GM18498 (cell line): Measurements from ENCODE around the gene TGM6.

ENCODE experiments used
- ATAC-seq: cut with Tn5 transposase; IDR thresholded peaks from one replicate; pipeline ENCODE4 v1.9.1; 2021; ENCODE audit warnings: mild to moderate bottlenecking, moderate library complexity; ENCODE audit not compliant: unreplicated experiment

TGM6 gene

GRCh38 chr20:2380601-2381000 lies at the start of gene TGM6:
Gene TGM6, plus strand, starts transcription at chr20:2380901. Its CDS starts 68 bp downstream, at chr20:2380969.
- ATAC-seq, result no peak

DNA sequence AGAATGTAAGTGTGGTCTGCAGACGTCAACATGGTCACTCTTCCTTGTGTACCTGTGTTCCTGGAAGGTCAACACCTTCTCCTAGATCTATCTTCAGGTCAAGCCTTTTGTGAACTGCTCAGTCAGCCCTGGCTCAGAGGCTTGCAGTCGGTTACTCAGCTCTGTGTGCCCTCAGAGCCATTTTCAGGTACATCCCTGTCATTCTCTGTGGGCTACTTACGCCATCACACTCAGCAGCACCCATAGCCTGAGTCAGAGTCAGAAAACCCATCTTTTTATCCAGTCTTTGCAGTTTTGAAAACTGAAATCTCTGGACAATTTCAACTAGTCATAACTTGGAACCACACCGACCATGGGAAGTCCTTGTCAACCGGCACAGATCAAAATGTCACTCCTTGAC lies 49.6 kb upstream of the TGM6 start:
- ATAC-seq, result no peak

DNA sequence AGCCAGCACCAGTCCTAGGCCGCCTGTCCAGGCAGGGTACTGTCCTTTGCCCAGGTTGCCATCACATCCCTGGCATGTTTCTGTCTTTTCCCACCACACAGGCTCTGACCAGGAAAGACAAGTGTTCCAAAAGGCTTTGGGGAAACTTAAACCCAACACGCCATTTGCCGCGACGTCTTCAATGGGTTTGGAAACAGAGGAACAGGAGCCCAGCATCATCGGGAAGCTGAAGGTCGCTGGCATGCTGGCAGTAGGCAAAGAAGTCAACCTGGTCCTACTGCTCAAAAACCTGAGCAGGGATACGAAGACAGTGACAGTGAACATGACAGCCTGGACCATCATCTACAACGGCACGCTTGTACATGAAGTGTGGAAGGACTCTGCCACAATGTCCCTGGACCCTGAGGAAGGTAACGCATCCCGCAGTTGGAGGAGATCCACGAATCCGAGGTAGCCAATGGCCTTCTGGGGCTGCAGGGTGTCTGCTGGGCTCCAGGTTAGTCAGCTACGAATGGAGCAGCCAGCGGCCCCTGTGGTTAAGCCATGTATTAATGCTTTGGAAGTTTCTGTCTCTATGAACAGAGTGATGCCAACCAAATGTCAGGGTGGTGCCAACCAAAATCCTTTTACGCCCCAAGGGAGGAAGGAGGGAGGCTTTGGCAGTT lies 48.7 kb upstream of the TGM6 start:
- no peak for ATAC-seq

DNA sequence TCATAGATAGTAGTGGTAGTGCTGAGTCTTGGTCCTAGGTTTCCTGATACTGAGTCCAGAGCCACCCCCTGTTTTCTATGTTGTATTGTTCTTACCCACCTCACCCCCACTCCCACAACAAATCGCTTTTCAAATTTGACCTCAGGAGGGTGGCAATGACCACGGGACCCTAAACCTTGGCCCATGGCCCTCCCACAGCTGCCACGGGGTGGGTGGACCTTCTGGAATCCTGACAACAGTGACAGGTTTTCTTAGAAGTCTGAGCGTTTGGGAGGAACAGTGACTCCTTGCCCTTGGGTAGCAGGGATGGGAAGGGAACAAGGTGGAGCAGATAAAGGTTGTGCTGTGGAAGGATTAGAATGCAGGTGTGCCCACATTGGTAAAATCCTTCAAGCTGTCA lies 48.0 kb upstream of the TGM6 start:
- ATAC-seq, result no peak

DNA sequence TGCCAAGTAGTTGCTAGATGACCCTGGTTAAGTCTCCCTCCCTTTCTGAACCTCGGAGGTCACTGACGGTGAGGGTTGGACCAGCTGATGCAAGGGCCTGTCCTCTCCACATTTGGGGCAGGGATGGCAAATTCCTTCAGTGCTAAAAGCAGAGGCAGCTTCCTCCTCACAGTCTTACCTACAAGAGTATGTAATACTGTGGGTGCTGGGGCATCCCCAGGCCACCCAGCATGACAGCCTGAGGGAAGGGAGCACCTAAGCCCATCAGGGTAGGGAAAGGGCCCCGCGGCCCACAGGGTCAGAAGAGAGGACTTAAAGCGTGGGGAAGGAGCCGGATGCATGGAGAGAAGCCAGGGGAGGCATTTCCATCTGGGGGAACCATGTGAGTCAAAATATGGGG lies 46.9 kb upstream of the TGM6 start:
- ATAC-seq, result no peak

- no peak for ATAC-seq
These were observed 45.4 kb upstream of the TGM6 start for GRCh38 chr20:2335096-2335870.

DNA sequence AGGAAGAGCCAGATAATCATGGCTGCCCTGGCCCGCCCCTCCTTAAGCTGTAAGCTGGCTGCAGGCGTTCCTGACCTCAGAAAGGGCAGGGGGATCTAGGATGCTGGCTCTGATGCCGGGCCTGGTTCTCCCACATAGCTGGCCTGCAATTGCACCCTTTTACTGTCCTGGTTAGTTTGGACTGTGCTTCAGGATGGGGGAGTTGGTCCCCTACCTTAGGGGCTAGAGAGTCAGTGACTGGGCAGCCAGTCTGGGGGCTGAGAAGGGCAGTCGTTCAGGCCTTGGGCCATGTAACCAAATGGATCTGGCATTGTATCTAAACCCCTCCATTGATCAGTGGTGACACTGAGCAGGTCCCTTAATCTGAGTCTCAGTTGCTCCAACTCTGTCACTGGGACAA lies 44.2 kb upstream of the TGM6 start:
- no peak for ATAC-seq

- ATAC-seq, result no peak
These were observed 43.6 kb upstream of the TGM6 start for GRCh38 chr20:2337142-2337541.

DNA sequence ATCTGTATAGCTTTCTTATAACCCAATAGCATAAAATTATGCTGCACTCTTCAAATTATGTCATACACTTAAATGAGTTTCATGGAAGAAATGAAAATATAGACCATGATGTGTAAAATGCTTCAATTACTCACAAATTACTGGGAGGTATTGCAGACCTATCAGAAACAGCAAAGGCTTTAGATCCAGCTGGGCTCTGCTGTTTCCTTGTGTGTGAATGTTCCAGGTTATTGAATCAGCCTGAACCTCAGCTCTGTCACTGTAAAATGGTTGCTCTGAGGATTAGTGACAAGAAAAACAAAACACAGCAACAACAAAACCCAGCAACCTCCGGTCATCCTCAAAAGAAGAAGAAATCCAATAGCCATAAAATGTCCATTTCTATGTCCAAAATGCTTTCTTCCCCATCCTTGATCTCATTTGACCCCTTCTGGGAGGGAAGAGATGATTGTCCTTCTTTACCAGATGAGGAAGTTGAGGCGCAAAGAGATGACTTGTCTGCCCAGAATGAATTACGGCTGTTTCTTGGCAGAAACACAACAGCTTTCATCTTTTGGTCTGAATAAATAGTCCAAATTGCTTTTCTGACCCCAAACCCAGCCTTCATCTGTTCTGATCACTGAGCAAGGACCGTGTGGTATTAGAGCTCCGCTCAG lies 42.2 kb upstream of the TGM6 start:
- ATAC-seq, result no peak

- ATAC-seq, result no peak
These were observed 40.6 kb upstream of the TGM6 start for GRCh38 chr20:2340136-2340535.

- ATAC-seq, result no peak
These were observed 39.9 kb upstream of the TGM6 start for GRCh38 chr20:2340823-2341222.

GRCh38 chr20:2341336-2341735 lies 39.4 kb upstream of the TGM6 start:
- ATAC-seq, result no peak

DNA sequence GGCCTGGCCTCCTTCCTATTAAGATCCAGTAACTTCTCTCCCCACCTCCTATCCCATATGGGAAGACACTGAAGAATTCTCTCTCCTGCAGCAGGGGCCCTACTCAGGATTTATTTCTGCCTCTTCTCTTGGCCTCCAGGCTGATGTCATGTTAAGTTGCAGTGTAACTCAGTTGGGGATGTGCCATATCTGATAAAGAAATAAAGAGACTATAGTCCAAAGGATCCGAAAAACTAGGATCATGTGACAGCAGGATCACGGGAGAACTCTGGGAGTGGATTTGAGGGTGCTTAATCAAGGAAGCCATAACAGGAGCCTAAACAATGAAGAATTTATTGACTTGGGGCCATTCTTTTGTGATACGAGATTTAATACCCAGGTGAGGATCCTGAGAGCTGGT lies 38.5 kb upstream of the TGM6 start:
- no peak for ATAC-seq

GRCh38 chr20:2346188-2346587 lies 34.5 kb upstream of the TGM6 start:
- no peak for ATAC-seq

DNA sequence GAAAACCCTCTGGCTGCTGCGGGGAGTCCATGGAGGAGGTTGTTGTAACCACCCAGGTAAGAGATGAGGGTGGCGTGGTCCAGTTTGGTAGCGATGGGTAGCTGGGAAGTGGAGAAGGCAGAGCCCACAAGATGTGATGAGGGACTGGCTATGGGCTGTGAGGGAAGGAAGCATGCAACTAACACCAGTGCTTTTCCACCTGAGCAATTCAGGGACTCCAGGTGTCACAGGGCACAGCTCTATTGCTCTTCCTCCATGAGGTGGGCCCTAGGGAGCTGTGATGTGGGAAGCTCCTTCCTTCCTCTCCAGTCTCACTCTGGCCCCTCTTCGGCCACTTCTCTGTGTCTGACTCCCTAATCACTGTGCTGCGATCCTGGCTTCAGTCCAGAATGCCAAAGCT lies 32.4 kb upstream of the TGM6 start:
- ATAC-seq, result no peak

DNA sequence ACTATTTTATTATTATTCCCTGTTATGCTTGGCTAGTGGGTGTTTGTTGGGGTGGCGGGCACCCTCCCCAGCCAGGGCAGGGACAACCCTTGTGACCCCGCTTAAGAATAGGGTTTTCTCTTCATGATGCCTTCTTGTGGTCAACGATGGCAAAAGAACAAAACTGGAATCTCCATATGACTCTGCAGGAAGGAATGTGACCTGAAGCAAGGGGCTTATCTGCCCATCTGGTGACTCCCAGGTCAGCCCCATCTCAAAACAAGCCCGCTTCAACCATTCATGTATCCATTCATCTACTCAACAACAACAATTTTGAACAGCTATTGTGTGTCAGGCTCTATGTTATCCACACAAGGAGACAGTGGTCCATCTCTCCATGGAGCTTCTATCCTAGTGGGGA lies 30.9 kb upstream of the TGM6 start:
- no peak for ATAC-seq

DNA sequence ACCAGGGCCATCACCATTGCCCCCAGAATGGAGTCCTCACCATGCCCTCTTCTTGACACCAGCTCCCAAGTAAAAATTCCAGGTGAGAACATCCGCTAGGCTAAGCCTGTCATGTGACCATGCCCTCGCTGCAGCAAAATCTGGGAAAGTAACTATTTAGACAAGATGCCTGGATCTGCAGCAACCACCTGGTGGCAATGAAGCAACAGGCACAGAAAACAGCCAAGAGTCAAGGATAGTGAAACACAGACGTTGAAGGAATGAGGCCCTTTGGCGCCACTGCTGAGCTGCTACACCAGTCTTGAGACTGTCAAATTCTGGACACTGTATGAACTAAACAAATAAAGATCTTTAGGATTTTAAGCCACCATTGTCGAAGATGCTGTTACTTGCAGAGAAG lies 30.1 kb upstream of the TGM6 start:
- ATAC-seq, result no peak

DNA sequence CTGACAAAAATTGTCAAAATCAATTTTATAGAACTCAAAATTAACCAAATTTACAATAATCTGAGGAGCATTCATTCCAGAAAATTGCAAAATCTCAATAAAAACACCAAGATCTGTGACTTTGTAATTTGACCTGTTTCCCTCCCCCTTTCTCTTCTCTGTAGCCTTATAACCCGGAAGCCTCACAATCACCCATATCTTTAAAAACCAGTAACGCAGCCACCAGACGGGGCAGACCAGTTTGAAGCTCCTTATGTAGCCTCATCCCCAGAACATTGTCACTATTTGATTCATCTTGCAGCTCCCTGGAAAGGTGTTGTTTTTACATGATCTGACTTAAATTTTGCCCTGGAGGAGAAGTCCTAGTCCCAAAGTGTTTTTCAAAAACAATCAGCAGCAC lies 27.5 kb upstream of the TGM6 start:
- ATAC-seq, result no peak

- no peak for ATAC-seq
These were observed 23.6 kb upstream of the TGM6 start for GRCh38 chr20:2357114-2357513.

- no peak for ATAC-seq
These were observed 22.7 kb upstream of the TGM6 start for GRCh38 chr20:2358006-2358405.

- no peak for ATAC-seq
These were observed 19.6 kb upstream of the TGM6 start for GRCh38 chr20:2361035-2361593.

DNA sequence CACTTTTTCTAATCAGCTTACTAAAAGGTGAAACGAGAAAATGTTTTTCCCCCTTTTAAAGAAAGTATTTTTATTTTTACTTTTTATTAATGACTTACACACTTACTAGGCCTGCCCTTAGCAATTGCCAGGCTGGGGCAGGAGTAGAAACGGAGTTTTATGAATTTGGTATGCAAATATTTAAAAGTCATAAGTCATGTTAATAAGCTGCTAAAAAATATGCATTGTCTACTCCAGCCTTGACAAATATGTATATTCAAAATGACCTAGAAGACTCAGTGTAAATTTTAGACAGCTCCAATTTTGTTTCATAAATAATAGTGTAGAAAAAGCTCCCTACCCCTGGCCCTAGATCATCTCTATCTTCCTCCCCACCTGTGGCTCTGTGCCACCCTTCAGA lies 17.5 kb upstream of the TGM6 start:
- no peak for ATAC-seq
